Testis (tissue), 3 donors: ENCODE data around the gene FCN3. TPM values are rescaled to one million over a fixed set of nuclear protein-coding genes. Genes with fewer than 3 reads are reported as not detected.
A peak's percentile ranks its signal among the peaks of the same experiment; 100 is the strongest.
"Not testable (repeated sequence)": the region's sequence is repeated elsewhere in the genome, so short reads cannot be mapped to it uniquely, and the experiment has no call there.

Source experiments
- DNase-seq: peaks from one replicate; pipeline ENCODE4 v3.0.0-alpha.2; 2019
- H3K27ac ChIP-seq, 2 donors: fragments of 200-600 bp; sonication (generic); one replicate each; pipeline ENCODE4 v1.5.1; 2019
- H3K27me3 ChIP-seq: fragments of 200-600 bp; sonication (generic); one replicate; pipeline ENCODE4 v1.5.1; 2019
- H3K36me3 ChIP-seq: fragments of 200-600 bp; sonication (generic); one replicate; pipeline ENCODE4 v1.5.1; 2017; ENCODE audit warnings: low read depth; ENCODE audit errors: missing control alignments
- H3K4me1 ChIP-seq: fragments of 200-600 bp; sonication (generic); one replicate; pipeline ENCODE4 v1.5.1; 2019
- H3K4me3 ChIP-seq, 2 donors: fragments of 200-600 bp; sonication (generic); one replicate each; pipeline ENCODE4 v1.5.1; 2017 to 2019
- H3K9me3 ChIP-seq: fragments of 200-600 bp; sonication (generic); one replicate; pipeline ENCODE4 v1.5.1; 2017
- CTCF ChIP-seq, 3 experiments: fragments of 450-650 bp in 2 of 3; fragments of 200-600 bp in 1 of 3; sonication (generic) in 1 of 3; IDR thresholded peaks; one replicate each; pipeline ENCODE4 v1.5.1; 2016 to 2019; ENCODE audit warnings: antibody characterized with exemption in 3 of 3, mild to moderate bottlenecking in 2 of 3, moderate library complexity in 1 of 3
- POLR2A ChIP-seq: fragments of 450-650 bp; IDR thresholded peaks from one replicate; pipeline ENCODE4 v1.6.1; 2017; ENCODE audit warnings: antibody characterized with exemption, mild to moderate bottlenecking, moderate library complexity
- WGBS, 2 donors: methylation state at CpG; one replicate each; pipeline ENCODE4 v1.1.5; 2018; 5-methylcytosine and 5-hydroxymethylcytosine counted together
- intact Hi-C: fragments of 100-400 bp; cut with DNase I; formaldehyde crosslinking; loops from one replicate; pipeline ENCODE4 v1.15.1; 2023; ENCODE audit warnings: low total_unique reads
- polyA plus RNA-seq: library from polyadenylated mRNA; stranded (reverse); fragments of 350-450 nt; fragmentation: Illumina TruSeq; extraction: RNeasy Lipid Tissue Mini Kit (QIAGEN cat#74804); gene quantifications from one replicate; pipeline ENCODE4 v1.2.3, GENCODE V29; 2014; ENCODE audit warnings: low read depth, low replicate concordance; ENCODE audit not compliant: insufficient read depth
- total RNA-seq, 2 donors: library from RNA; depleted of rRNA; stranded (reverse); fragments of >200 nt; gene quantifications; one replicate each; pipeline ENCODE4 v1.2.3, GENCODE V29; 2016

The FCN3 gene
- total and polyA plus RNA-seq, 3 donors from 2014 or later: 0.54 to 6.9 (median 3.6) TPM

- H3K4me3 ChIP-seq: no peak overlapping the region
- intact Hi-C loops: loop anchor here (10.0 kb wide), 1 partner anchor 94 kb away; no protein-coding TSS in a partner anchor
- no peak for DNase-seq
- H3K9me3 ChIP-seq: no peaks in the 10 kb centered on the region
- no peaks in the 10 kb centered on the region for H3K36me3 ChIP-seq
- WGBS, 2 donors: 89 to 90% methylated on average over 2 of the region's 2 CpGs
- TF ChIP-seq CTCF (IDR thresholded peaks at IDR 0.05) (no peak), POLR2A (no peak)
- no peak overlapping the region for H3K27ac ChIP-seq
- H3K4me1 ChIP-seq: peaks cover 8% of the 10 kb centered on the region
- H3K27me3 ChIP-seq: no peaks in the 10 kb centered on the region
These were observed 36.1 kb upstream of the FCN3 start for GRCh38 chr1:27410709-27411108.

- Histone ChIP-seq H3K4me1 (peaks cover 11% of the 10 kb centered on the region), H3K27ac (no peak overlapping the region), H3K27me3 (no peaks in the 10 kb centered on the region), H3K4me3 (no peak overlapping the region), H3K36me3 (no peaks in the 10 kb centered on the region), H3K9me3 (no peaks in the 10 kb centered on the region)
- no peak for DNase-seq
- 91 to 92% methylated on average over 11 of the region's 11 CpGs for WGBS, 2 donors
- TF ChIP-seq CTCF (IDR thresholded peaks at IDR 0.05): no peak
- intact Hi-C loops: loop anchor here (10.0 kb wide), 1 partner anchor 95 kb away; no protein-coding TSS in a partner anchor
These were observed 35.0 kb upstream of the FCN3 start for GRCh38 chr1:27409669-27410068.

GRCh38 chr1:27408151-27408550, 33.5 kb upstream of the FCN3 start:
- no peak for DNase-seq
- no peak overlapping the region for H3K27ac ChIP-seq
- no peaks in the 10 kb centered on the region for H3K27me3 ChIP-seq
- H3K4me1 ChIP-seq: peaks cover 18% of the 10 kb centered on the region
- H3K36me3 ChIP-seq: no peaks in the 10 kb centered on the region
- no peak overlapping the region for H3K4me3 ChIP-seq
- intact Hi-C loops: no loop called here
- no peak for TF ChIP-seq POLR2A
- no peak for TF ChIP-seq CTCF (IDR thresholded peaks at IDR 0.05)
- WGBS, 2 donors: 90 to 94% methylated on average over 9 of the region's 9 CpGs
- no peaks in the 10 kb centered on the region for H3K9me3 ChIP-seq

GRCh38 chr1:27406791-27407190, 32.2 kb upstream of the FCN3 start:
- Histone ChIP-seq H3K4me1 (peaks cover 31% of the 10 kb centered on the region), H3K27ac (peak overlapping the region in 1 of 2 donors; percentile 71)
- H3K9me3 ChIP-seq, H3K36me3 ChIP-seq, H3K4me3 ChIP-seq, intact Hi-C loops, DNase-seq, H3K27me3 ChIP-seq: not testable (repeated sequence)
- 89 to 95% methylated on average over 2 of the region's 2 CpGs for WGBS, 2 donors

- TF ChIP-seq POLR2A: no peak
- TF ChIP-seq CTCF (IDR thresholded peaks at IDR 0.05): no peak
- Histone ChIP-seq H3K36me3 (no peaks in the 10 kb centered on the region), H3K9me3 (no peaks in the 10 kb centered on the region), H3K27me3 (no peaks in the 10 kb centered on the region), H3K27ac (peak overlapping the region in 1 of 2 donors; percentile 71), H3K4me1 (peaks cover 31% of the 10 kb centered on the region), H3K4me3 (no peak overlapping the region)
- intact Hi-C loops: no loop called here
- DNase-seq: no peak
- WGBS, 2 donors: 56 to 63% methylated on average over 2 to 4 of the region's 4 CpGs
These were observed 31.7 kb upstream of the FCN3 start for GRCh38 chr1:27406362-27406680.

GRCh38 chr1:27405598-27406361, 31.2 kb upstream of the FCN3 start:
- 55 to 59% methylated on average over 10 to 13 of the region's 18 CpGs for WGBS, 2 donors

More at GRCh38 chr1:27405598-27406361, 31.2 kb upstream of the FCN3 start:
- peaks cover 31% of the 10 kb centered on the region for H3K4me1 ChIP-seq
- H3K27me3 ChIP-seq, H3K36me3 ChIP-seq, H3K9me3 ChIP-seq, H3K4me3 ChIP-seq, DNase-seq, intact Hi-C loops: not testable (repeated sequence)
- peak overlapping the region in 1 of 2 donors; percentile 71 for H3K27ac ChIP-seq
